ENCODE measurements around the gene RNF182.
"Not testable (repeated sequence)": the region's sequence is repeated elsewhere in the genome, so short reads cannot be mapped to it uniquely, and the experiment has no call there.

RNF182 gene

GRCh38 chr6:13965582-13966127 is 40.9 kb downstream of the RNF182 start:
- DNase-seq (ENCODE audit: low read depth): no peak

GRCh38 chr6:13971303-13971702 is 46.6 kb downstream of the RNF182 start:
- no peak for DNase-seq (ENCODE audit: low read depth)

GRCh38 chr6:13972602-13973001 is 47.9 kb downstream of the RNF182 start:
- DNase-seq (ENCODE audit: low read depth): not testable (repeated sequence)

- DNase-seq (ENCODE audit: low read depth): not testable (repeated sequence)
Measured at GRCh38 chr6:13973422-13973821, 48.7 kb downstream of the RNF182 start.

- DNase-seq (ENCODE audit: low read depth): no peak
Measured at GRCh38 chr6:13978102-13978640, 53.4 kb downstream of the RNF182 start.

GRCh38 chr6:13978787-13979186 is 54.0 kb downstream of the RNF182 start:
- DNase-seq (ENCODE audit: low read depth): no peak

GRCh38 chr6:13979284-13980171 is 54.8 kb downstream of the RNF182 start:
- no peak for DNase-seq (ENCODE audit: low read depth)

GRCh38 chr6:13980534-13980933 is 55.8 kb downstream of the RNF182 start:
- DNase-seq (ENCODE audit: low read depth): no peak

GRCh38 chr6:13985663-13986325 is 61.0 kb downstream of the RNF182 start:
- DNase-seq (ENCODE audit: low read depth): no peak

GRCh38 chr6:13986700-13987399 is 62.1 kb downstream of the RNF182 start:
- DNase-seq (ENCODE audit: low read depth): no peak

- DNase-seq (ENCODE audit: low read depth): no peak
Measured at GRCh38 chr6:13987400-13987865, 62.7 kb downstream of the RNF182 start.

- DNase-seq (ENCODE audit: low read depth): no peak
Measured at GRCh38 chr6:13988049-13988738, 63.4 kb downstream of the RNF182 start.

- no peak for DNase-seq (ENCODE audit: low read depth)
Measured at GRCh38 chr6:13988908-13989307, 64.2 kb downstream of the RNF182 start.

- DNase-seq (ENCODE audit: low read depth): no peak
Measured at GRCh38 chr6:13989496-13990144, 64.9 kb downstream of the RNF182 start.

- DNase-seq (ENCODE audit: low read depth): no peak
Measured at GRCh38 chr6:13990796-13991195, 66.0 kb downstream of the RNF182 start.

GRCh38 chr6:13991393-13991792 is 66.6 kb downstream of the RNF182 start:
- no peak for DNase-seq (ENCODE audit: low read depth)

- no peak for DNase-seq (ENCODE audit: low read depth)
Measured at GRCh38 chr6:13992417-13993055, 67.8 kb downstream of the RNF182 start.

GRCh38 chr6:13993416-13993815 is 68.7 kb downstream of the RNF182 start:
- no peak for DNase-seq (ENCODE audit: low read depth)

GRCh38 chr6:13998356-13998755 is 73.6 kb downstream of the RNF182 start:
- DNase-seq (ENCODE audit: low read depth): no peak

GRCh38 chr6:14000901-14001300 is 76.1 kb downstream of the RNF182 start:
- no peak for DNase-seq (ENCODE audit: low read depth)
